HepG2 (cell line): ENCODE data around the gene ILRUN. TPM values are rescaled to one million over a fixed set of nuclear protein-coding genes. Genes with fewer than 3 reads are reported as not detected.
A peak's percentile ranks its signal among the peaks of the same experiment; 100 is the strongest.

Experiments used
- ZNF276 ChIP-seq: sonication (generic); formaldehyde crosslinking; IDR thresholded peaks from 2 replicates; pipeline ENCODE4 v1.4.0; 2020; ENCODE audit warnings: mild to moderate bottlenecking, low read depth, missing genetic modification reagents
- ZNF280D ChIP-seq: sonication (generic); formaldehyde crosslinking; IDR thresholded peaks from 2 replicates; pipeline ENCODE4 v1.5.1; 2020; ENCODE audit warnings: mild to moderate bottlenecking, missing genetic modification reagents
- ZNF34 ChIP-seq: sonication (generic); formaldehyde crosslinking; IDR thresholded peaks from 2 replicates; pipeline ENCODE4 v1.4.0; 2020; ENCODE audit warnings: mild to moderate bottlenecking, missing genetic modification reagents, borderline replicate concordance
- ZNF362 ChIP-seq: sonication (generic); formaldehyde crosslinking; IDR thresholded peaks from 2 replicates; pipeline ENCODE4 v1.4.0; 2020; ENCODE audit warnings: missing genetic modification reagents, mild to moderate bottlenecking, borderline replicate concordance
- ZNF770 ChIP-seq: sonication (generic); formaldehyde crosslinking; IDR thresholded peaks from 2 replicates; pipeline ENCODE4 v1.5.0; 2020; ENCODE audit warnings: mild to moderate bottlenecking, missing genetic modification reagents
- ZNF781 ChIP-seq: sonication (generic); formaldehyde crosslinking; IDR thresholded peaks from 2 replicates; pipeline ENCODE4 v1.5.1; 2020; ENCODE audit warnings: borderline replicate concordance, mild to moderate bottlenecking, missing genetic modification reagents; ENCODE audit errors: not compliant biosample characterization
- ZSCAN31 ChIP-seq: sonication (generic); formaldehyde crosslinking; IDR thresholded peaks from 2 replicates; pipeline ENCODE4 v1.5.0; 2020; ENCODE audit warnings: low read depth, mild to moderate bottlenecking, missing genetic modification reagents
- polyA plus RNA-seq, 8 experiments: library from polyadenylated mRNA; depleted of rRNA in 3 of 8; stranded (reverse) in 7 of 8; unstranded in 1 of 8; fragments of >200 nt; fragmentation: Illumina TruSeq in 4 of 8; extraction: Trizol in 4 of 8; gene quantifications; 2 replicates each; pipeline versions ENCODE4 v1.2.1 to v1.2.3, GENCODE V29; 2011 to 2016; ENCODE audit warnings: low read depth in 4 of 8, missing spikeins in 1 of 8, mixed read lengths in 1 of 8; ENCODE audit not compliant: insufficient read depth in 1 of 8
- total RNA-seq, 5 experiments: library from RNA; depleted of rRNA; stranded (reverse); fragments of >200 nt; fragmentation: Illumina TruSeq; extraction: Trizol; gene quantifications; 2 replicates each; pipeline ENCODE4 v1.2.3, GENCODE V29; 2016; ENCODE audit warnings: low read depth in 1 of 5
- TF ChIP-seq, protein P1 (sequence below), 2 experiments: sonication (generic) in 1 of 2; formaldehyde crosslinking in 1 of 2; IDR thresholded peaks; 2 replicates each; pipeline versions ENCODE4 v1.4.0 to v1.6.1; 2018 to 2020; ENCODE audit warnings: missing genetic modification reagents in 2 of 2, borderline replicate concordance in 1 of 2, low read depth in 1 of 2, mild to moderate bottlenecking in 1 of 2, missing biosample characterization in 1 of 2

The ILRUN gene
- total and polyA plus RNA-seq, 2 of the 13 experiments (the other 11 are each of a cell fraction or from before 2014, with no cell fraction given): 45.5 to 66.6 TPM

DNA sequence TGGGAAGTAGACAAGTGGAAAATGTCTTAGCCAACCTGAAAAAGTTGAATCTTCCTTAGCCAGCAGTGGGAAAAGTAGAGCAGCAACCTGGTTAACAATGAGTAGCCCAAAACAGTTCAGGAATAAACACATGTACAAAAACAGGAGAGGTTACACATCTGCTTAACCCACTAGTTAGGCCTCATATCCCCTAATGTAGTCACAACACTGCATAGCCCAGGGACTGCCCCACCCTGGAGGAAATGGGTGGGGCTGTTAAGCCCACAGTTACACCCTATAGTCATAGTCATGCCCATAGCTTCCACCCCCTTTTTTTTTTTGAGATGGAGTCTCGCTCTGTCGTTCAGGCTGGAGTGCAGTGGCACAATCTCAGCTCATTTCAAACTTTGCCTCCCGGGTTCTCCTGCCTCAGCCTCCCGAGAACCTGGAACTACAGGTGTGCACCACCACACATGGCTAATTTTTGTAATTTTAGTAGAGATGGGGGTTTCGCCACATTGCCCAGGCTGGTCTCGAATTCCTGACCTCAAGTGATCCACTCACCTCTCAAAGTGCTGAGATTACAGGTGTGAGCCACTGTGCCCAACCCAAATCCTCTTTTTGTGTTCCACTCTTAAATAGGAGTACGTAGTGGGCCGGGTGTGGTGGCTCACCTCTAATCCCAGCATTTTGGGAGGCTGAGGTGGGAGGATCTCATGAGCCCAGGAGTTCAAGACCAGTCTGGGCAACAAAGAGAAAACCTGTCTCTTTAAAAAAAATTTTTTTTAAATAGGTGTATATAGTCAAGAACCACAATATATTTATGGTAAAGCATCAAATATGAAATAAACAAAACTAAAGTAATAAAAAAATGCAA lies 24.5 kb downstream of the ILRUN start (continued):
- peak; percentile 60; the same call in 1 of the 2 replicates for TF ChIP-seq ZNF770
- no peak for TF ChIP-seq ZNF781 (CRISPR knock-in tag)
- TF ChIP-seq ZNF34 (CRISPR knock-in tag): peak; percentile 73; the same call in 1 of the 2 replicates
- no peak for TF ChIP-seq ZSCAN31
- TF ChIP-seq, protein P1, sequence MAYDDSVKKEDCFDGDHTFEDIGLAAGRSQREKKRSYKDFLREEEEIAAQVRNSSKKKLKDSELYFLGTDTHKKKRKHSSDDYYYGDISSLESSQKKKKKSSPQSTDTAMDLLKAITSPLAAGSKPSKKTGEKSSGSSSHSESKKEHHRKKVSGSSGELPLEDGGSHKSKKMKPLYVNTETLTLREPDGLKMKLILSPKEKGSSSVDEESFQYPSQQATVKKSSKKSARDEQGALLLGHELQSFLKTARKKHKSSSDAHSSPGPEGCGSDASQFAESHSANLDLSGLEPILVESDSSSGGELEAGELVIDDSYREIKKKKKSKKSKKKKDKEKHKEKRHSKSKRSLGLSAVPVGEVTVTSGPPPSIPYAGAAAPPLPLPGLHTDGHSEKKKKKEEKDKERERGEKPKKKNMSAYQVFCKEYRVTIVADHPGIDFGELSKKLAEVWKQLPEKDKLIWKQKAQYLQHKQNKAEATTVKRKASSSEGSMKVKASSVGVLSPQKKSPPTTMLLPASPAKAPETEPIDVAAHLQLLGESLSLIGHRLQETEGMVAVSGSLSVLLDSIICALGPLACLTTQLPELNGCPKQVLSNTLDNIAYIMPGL (CRISPR knock-in tag; IDR thresholded peaks at IDR 0.05; ENCODE audit: borderline replicate concordance in 1 of 2, low read depth in 1 of 2): peak in 1 of 2 experiments; percentile 19; a peak in 1 of 4 replicates
- 0 out of 2 replicates have a peak, but pooled peaks have one; percentile 38 for TF ChIP-seq ZNF276 (CRISPR knock-in tag)
- TF ChIP-seq ZNF362: peak; percentile 41; the same call in 1 of the 2 replicates
- TF ChIP-seq ZNF280D: peak; percentile 55; the same call in 1 of the 2 replicates
